C4-2B (cell line): Measurements from ENCODE around the gene OR52B2.

ENCODE experiments used
- ZFX ChIP-seq: fragments of 450-650 bp; IDR thresholded peaks from 2 replicates; pipeline ENCODE4 v1.6.1; 2017
- TF ChIP-seq, protein P1 (sequence below): fragments of 450-650 bp; conservative IDR thresholded peaks from 2 replicates; pipeline ENCODE4 v1.5.1; 2017; ENCODE audit warnings: mild to moderate bottlenecking

DNA sequence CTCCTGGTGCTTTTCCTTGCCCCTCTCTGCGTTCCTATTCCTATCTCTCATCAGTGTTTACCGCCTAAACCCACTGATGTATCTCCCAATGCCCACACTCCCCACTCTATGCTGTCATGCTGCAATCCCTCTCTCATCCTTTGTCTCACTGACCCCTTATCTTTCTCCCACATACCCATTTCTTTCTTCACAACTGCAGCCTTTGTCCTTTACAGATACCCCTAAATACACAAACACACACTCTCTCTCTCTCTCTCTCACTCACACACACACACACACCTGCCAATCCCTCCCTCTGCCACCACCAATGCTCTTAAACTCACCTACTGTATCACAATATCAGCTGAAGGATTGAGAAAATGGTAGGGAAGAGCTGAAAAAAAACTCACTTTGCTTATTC, 5.3 kb upstream of the OR52B2 start:
- TF ChIP-seq, protein P1, sequence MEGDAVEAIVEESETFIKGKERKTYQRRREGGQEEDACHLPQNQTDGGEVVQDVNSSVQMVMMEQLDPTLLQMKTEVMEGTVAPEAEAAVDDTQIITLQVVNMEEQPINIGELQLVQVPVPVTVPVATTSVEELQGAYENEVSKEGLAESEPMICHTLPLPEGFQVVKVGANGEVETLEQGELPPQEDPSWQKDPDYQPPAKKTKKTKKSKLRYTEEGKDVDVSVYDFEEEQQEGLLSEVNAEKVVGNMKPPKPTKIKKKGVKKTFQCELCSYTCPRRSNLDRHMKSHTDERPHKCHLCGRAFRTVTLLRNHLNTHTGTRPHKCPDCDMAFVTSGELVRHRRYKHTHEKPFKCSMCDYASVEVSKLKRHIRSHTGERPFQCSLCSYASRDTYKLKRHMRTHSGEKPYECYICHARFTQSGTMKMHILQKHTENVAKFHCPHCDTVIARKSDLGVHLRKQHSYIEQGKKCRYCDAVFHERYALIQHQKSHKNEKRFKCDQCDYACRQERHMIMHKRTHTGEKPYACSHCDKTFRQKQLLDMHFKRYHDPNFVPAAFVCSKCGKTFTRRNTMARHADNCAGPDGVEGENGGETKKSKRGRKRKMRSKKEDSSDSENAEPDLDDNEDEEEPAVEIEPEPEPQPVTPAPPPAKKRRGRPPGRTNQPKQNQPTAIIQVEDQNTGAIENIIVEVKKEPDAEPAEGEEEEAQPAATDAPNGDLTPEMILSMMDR, result no peak
- no peak for TF ChIP-seq ZFX
